Bronchus fibroblast of lung (primary cell): Measurements from ENCODE around the gene RNASE12. TPM values are rescaled to one million over a fixed set of nuclear protein-coding genes. Genes with fewer than 3 reads are reported as not detected.

Source experiments
- total RNA-seq: library from RNA; depleted of rRNA; stranded (reverse); fragments of >200 nt; gene quantifications from 2 replicates; pipeline ENCODE4 v1.2.3, GENCODE V29; 2015

Gene RNASE12
- not detected in 2 replicates for total RNA-seq

GRCh38 chr14:20591235-20591634 is at the start of gene RNASE12:
RNASE12 (minus strand) TSS chr14:20591376; CDS start chr14:20590723, 653 bp downstream.

GRCh38 chr14:20587489-20588154 is 3.6 kb downstream of the RNASE12 start, which contains the start of gene RNASE11:
RNASE11 (minus strand) TSS chr14:20588001.

GRCh38 chr14:20560961-20561360 is 30.2 kb downstream of the RNASE12 start, which contains the start of gene RNASE9:
RNASE9 (minus strand) TSS chr14:20561047.

Other genes starting within 250 kb of the RNASE12 start
- gene PARP2, start 247.7 kb downstream of the RNASE12 start, total RNA-seq: 18.0 and 18.8 TPM in 2 replicates
- 7.0 and 9.4 TPM in 2 replicates for gene TEP1, start 177.9 kb downstream of the RNASE12 start, total RNA-seq
- gene KLHL33, start 155.2 kb downstream of the RNASE12 start, total RNA-seq: 0.30 and 0.50 TPM in 2 replicates
- gene OSGEP, start 136.6 kb downstream of the RNASE12 start, total RNA-seq: 62.5 and 70.6 TPM in 2 replicates
- gene APEX1, start 136.2 kb downstream of the RNASE12 start, total RNA-seq: 278 and 299 TPM in 2 replicates
- gene PIP4P1, start 129.9 kb downstream of the RNASE12 start, total RNA-seq: 19.2 and 19.8 TPM in 2 replicates
- gene PNP, start 122.0 kb downstream of the RNASE12 start, total RNA-seq: 51.7 and 54.6 TPM in 2 replicates
- not detected in 2 replicates for gene RNASE10, start 85.8 kb downstream of the RNASE12 start, total RNA-seq
- not detected in 2 replicates for gene RNASE9, start 30.3 kb downstream of the RNASE12 start, total RNA-seq
- gene RNASE11, start 3.4 kb downstream of the RNASE12 start, total RNA-seq: not detected in 2 replicates
- not detected in 2 replicates for gene OR6S1, start 50.3 kb upstream of the RNASE12 start, total RNA-seq
- 12.1 and 12.9 TPM in 2 replicates for gene RNASE4, start 93.2 kb upstream of the RNASE12 start, total RNA-seq
- 6.7 and 7.9 TPM in 2 replicates for gene ANG, start 97.4 kb upstream of the RNASE12 start, total RNA-seq
- gene EDDM3A, start 154.5 kb upstream of the RNASE12 start, total RNA-seq: not detected in 2 replicates
- not detected in 2 replicates for gene EDDM3B, start 177.0 kb upstream of the RNASE12 start, total RNA-seq
- not detected in 2 replicates for gene RNASE6, start 189.9 kb upstream of the RNASE12 start, total RNA-seq
- gene RNASE1, start 211.5 kb upstream of the RNASE12 start, total RNA-seq: not detected in 2 replicates